ENCODE measurements around the gene TRIP6. TPM values are rescaled to one million over a fixed set of nuclear protein-coding genes. Genes with fewer than 3 reads are reported as not detected.

The TRIP6 gene
- total RNA-seq, 1 experiment from 2014 or later: 140 TPM

DNA sequence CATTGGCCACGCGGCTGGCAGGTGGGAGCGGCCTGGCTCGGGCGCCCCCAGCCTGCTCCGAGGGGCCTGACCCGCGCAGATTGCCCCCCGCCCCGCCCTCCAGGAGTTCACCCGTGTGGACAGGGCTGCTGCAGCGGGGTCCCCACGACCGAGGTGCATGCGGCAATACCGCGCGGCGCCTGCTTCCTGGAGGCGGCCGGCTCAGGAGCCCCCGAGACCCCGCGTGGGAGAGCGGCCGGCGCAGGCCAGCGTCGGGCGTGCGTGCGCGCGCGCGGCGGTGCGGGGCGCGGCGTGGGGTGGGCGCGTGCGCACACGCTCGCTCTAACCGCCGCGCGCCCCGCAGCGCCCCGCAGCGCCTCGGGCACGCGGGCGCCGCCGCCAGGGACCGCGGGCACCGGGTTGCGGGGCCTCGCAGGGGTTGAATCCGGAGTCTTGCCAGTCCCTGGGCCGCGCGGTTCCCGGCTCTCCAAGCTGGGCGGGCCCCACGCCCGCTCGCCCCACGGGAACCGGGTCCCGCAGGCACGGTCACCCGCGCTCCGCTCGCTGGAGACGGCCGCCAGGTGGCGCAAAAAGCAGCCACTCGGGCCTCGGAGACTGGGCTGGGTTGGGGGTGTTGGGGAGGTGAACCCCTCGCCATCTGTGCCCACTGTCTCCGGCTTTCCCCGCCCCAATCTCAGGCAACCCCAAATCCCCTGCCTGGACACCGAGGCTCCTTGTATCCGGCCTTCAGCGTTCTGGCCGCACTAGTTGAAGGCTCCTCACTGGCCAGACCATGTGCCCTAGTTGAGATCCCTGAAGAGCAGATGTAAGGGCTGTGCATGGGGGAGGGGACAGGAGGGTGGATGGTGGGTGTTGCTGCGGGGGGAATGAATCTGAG is 29.8 kb downstream of the TRIP6 start (continued):
- TF ChIP-seq, protein P1, sequence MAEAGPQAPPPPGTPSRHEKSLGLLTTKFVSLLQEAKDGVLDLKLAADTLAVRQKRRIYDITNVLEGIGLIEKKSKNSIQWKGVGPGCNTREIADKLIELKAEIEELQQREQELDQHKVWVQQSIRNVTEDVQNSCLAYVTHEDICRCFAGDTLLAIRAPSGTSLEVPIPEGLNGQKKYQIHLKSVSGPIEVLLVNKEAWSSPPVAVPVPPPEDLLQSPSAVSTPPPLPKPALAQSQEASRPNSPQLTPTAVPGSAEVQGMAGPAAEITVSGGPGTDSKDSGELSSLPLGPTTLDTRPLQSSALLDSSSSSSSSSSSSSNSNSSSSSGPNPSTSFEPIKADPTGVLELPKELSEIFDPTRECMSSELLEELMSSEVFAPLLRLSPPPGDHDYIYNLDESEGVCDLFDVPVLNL (CRISPR knock-in tag; IDR thresholded peaks at IDR 0.05; ENCODE audit: borderline replicate concordance, low read depth): no peak
- no peak for TF ChIP-seq CREM (CRISPR knock-in tag; IDR thresholded peaks at IDR 0.05)
- TF ChIP-seq SP1 (CRISPR knock-in tag; conservative IDR thresholded peaks at IDR 0.05): no peak
- TF ChIP-seq ATF1 (CRISPR knock-in tag; IDR thresholded peaks at IDR 0.05): no peak
- no peak for TF ChIP-seq ZNF671 (CRISPR knock-in tag; IDR thresholded peaks at IDR 0.05)
- TF ChIP-seq RORB (CRISPR knock-in tag; IDR thresholded peaks at IDR 0.05): no peak
- TF ChIP-seq, protein P2, sequence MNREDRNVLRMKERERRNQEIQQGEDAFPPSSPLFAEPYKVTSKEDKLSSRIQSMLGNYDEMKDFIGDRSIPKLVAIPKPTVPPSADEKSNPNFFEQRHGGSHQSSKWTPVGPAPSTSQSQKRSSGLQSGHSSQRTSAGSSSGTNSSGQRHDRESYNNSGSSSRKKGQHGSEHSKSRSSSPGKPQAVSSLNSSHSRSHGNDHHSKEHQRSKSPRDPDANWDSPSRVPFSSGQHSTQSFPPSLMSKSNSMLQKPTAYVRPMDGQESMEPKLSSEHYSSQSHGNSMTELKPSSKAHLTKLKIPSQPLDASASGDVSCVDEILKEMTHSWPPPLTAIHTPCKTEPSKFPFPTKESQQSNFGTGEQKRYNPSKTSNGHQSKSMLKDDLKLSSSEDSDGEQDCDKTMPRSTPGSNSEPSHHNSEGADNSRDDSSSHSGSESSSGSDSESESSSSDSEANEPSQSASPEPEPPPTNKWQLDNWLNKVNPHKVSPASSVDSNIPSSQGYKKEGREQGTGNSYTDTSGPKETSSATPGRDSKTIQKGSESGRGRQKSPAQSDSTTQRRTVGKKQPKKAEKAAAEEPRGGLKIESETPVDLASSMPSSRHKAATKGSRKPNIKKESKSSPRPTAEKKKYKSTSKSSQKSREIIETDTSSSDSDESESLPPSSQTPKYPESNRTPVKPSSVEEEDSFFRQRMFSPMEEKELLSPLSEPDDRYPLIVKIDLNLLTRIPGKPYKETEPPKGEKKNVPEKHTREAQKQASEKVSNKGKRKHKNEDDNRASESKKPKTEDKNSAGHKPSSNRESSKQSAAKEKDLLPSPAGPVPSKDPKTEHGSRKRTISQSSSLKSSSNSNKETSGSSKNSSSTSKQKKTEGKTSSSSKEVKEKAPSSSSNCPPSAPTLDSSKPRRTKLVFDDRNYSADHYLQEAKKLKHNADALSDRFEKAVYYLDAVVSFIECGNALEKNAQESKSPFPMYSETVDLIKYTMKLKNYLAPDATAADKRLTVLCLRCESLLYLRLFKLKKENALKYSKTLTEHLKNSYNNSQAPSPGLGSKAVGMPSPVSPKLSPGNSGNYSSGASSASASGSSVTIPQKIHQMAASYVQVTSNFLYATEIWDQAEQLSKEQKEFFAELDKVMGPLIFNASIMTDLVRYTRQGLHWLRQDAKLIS (CRISPR knock-in tag; IDR thresholded peaks at IDR 0.05; ENCODE audit: borderline replicate concordance): no peak
- TF ChIP-seq, protein P3, sequence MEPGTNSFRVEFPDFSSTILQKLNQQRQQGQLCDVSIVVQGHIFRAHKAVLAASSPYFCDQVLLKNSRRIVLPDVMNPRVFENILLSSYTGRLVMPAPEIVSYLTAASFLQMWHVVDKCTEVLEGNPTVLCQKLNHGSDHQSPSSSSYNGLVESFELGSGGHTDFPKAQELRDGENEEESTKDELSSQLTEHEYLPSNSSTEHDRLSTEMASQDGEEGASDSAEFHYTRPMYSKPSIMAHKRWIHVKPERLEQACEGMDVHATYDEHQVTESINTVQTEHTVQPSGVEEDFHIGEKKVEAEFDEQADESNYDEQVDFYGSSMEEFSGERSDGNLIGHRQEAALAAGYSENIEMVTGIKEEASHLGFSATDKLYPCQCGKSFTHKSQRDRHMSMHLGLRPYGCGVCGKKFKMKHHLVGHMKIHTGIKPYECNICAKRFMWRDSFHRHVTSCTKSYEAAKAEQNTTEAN (CRISPR knock-in tag; IDR thresholded peaks at IDR 0.05): no peak
- TF ChIP-seq, protein P4, sequence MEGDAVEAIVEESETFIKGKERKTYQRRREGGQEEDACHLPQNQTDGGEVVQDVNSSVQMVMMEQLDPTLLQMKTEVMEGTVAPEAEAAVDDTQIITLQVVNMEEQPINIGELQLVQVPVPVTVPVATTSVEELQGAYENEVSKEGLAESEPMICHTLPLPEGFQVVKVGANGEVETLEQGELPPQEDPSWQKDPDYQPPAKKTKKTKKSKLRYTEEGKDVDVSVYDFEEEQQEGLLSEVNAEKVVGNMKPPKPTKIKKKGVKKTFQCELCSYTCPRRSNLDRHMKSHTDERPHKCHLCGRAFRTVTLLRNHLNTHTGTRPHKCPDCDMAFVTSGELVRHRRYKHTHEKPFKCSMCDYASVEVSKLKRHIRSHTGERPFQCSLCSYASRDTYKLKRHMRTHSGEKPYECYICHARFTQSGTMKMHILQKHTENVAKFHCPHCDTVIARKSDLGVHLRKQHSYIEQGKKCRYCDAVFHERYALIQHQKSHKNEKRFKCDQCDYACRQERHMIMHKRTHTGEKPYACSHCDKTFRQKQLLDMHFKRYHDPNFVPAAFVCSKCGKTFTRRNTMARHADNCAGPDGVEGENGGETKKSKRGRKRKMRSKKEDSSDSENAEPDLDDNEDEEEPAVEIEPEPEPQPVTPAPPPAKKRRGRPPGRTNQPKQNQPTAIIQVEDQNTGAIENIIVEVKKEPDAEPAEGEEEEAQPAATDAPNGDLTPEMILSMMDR (IDR thresholded peaks at IDR 0.05): peak; percentile 74
- TF ChIP-seq ZNF423 (CRISPR knock-in tag; IDR thresholded peaks at IDR 0.05): no peak
- TF ChIP-seq, protein P5, sequence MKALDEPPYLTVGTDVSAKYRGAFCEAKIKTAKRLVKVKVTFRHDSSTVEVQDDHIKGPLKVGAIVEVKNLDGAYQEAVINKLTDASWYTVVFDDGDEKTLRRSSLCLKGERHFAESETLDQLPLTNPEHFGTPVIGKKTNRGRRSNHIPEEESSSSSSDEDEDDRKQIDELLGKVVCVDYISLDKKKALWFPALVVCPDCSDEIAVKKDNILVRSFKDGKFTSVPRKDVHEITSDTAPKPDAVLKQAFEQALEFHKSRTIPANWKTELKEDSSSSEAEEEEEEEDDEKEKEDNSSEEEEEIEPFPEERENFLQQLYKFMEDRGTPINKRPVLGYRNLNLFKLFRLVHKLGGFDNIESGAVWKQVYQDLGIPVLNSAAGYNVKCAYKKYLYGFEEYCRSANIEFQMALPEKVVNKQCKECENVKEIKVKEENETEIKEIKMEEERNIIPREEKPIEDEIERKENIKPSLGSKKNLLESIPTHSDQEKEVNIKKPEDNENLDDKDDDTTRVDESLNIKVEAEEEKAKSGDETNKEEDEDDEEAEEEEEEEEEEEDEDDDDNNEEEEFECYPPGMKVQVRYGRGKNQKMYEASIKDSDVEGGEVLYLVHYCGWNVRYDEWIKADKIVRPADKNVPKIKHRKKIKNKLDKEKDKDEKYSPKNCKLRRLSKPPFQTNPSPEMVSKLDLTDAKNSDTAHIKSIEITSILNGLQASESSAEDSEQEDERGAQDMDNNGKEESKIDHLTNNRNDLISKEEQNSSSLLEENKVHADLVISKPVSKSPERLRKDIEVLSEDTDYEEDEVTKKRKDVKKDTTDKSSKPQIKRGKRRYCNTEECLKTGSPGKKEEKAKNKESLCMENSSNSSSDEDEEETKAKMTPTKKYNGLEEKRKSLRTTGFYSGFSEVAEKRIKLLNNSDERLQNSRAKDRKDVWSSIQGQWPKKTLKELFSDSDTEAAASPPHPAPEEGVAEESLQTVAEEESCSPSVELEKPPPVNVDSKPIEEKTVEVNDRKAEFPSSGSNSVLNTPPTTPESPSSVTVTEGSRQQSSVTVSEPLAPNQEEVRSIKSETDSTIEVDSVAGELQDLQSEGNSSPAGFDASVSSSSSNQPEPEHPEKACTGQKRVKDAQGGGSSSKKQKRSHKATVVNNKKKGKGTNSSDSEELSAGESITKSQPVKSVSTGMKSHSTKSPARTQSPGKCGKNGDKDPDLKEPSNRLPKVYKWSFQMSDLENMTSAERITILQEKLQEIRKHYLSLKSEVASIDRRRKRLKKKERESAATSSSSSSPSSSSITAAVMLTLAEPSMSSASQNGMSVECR (CRISPR knock-in tag; IDR thresholded peaks at IDR 0.05; ENCODE audit: borderline replicate concordance): no peak
- no peak for TF ChIP-seq GTF2I (CRISPR knock-in tag; conservative IDR thresholded peaks at IDR 0.05)
- TF ChIP-seq, protein P6, sequence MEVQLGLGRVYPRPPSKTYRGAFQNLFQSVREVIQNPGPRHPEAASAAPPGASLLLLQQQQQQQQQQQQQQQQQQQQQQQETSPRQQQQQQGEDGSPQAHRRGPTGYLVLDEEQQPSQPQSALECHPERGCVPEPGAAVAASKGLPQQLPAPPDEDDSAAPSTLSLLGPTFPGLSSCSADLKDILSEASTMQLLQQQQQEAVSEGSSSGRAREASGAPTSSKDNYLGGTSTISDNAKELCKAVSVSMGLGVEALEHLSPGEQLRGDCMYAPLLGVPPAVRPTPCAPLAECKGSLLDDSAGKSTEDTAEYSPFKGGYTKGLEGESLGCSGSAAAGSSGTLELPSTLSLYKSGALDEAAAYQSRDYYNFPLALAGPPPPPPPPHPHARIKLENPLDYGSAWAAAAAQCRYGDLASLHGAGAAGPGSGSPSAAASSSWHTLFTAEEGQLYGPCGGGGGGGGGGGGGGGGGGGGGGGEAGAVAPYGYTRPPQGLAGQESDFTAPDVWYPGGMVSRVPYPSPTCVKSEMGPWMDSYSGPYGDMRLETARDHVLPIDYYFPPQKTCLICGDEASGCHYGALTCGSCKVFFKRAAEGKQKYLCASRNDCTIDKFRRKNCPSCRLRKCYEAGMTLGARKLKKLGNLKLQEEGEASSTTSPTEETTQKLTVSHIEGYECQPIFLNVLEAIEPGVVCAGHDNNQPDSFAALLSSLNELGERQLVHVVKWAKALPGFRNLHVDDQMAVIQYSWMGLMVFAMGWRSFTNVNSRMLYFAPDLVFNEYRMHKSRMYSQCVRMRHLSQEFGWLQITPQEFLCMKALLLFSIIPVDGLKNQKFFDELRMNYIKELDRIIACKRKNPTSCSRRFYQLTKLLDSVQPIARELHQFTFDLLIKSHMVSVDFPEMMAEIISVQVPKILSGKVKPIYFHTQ (CRISPR knock-in tag; IDR thresholded peaks at IDR 0.05): no peak
- TF ChIP-seq KAT7 (CRISPR knock-in tag; IDR thresholded peaks at IDR 0.05; ENCODE audit: borderline replicate concordance): no peak
- TF ChIP-seq ZNF317 (CRISPR knock-in tag; IDR thresholded peaks at IDR 0.05; ENCODE audit: borderline replicate concordance, low read depth): no peak
- TF ChIP-seq, protein P7, sequence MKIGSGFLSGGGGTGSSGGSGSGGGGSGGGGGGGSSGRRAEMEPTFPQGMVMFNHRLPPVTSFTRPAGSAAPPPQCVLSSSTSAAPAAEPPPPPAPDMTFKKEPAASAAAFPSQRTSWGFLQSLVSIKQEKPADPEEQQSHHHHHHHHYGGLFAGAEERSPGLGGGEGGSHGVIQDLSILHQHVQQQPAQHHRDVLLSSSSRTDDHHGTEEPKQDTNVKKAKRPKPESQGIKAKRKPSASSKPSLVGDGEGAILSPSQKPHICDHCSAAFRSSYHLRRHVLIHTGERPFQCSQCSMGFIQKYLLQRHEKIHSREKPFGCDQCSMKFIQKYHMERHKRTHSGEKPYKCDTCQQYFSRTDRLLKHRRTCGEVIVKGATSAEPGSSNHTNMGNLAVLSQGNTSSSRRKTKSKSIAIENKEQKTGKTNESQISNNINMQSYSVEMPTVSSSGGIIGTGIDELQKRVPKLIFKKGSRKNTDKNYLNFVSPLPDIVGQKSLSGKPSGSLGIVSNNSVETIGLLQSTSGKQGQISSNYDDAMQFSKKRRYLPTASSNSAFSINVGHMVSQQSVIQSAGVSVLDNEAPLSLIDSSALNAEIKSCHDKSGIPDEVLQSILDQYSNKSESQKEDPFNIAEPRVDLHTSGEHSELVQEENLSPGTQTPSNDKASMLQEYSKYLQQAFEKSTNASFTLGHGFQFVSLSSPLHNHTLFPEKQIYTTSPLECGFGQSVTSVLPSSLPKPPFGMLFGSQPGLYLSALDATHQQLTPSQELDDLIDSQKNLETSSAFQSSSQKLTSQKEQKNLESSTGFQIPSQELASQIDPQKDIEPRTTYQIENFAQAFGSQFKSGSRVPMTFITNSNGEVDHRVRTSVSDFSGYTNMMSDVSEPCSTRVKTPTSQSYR (CRISPR knock-in tag; IDR thresholded peaks at IDR 0.05): no peak
- no peak for TF ChIP-seq SMAD4 (CRISPR knock-in tag; IDR thresholded peaks at IDR 0.05)
- TF ChIP-seq, protein P8, sequence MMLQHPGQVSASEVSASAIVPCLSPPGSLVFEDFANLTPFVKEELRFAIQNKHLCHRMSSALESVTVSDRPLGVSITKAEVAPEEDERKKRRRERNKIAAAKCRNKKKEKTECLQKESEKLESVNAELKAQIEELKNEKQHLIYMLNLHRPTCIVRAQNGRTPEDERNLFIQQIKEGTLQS (CRISPR knock-in tag; conservative IDR thresholded peaks at IDR 0.05): no peak
- no peak for TF ChIP-seq ZNF121 (CRISPR knock-in tag; IDR thresholded peaks at IDR 0.05)
- no peak for TF ChIP-seq EMX1 (CRISPR knock-in tag; IDR thresholded peaks at IDR 0.05)
